Astrocyte (in vitro differentiated cells and primary cell): ENCODE measurements around the gene HM13.

ENCODE experiments used
- CTCF ChIP-seq: IDR thresholded peaks from 2 replicates; pipeline ENCODE4 v1.5.1; 2011; ENCODE audit warnings: low read depth, mild to moderate bottlenecking, inconsistent platforms, low read length, moderate library complexity; ENCODE audit not compliant: insufficient read depth
- EZH2 ChIP-seq: IDR thresholded peaks from 2 replicates; pipeline ENCODE4 v1.6.1; 2012; ENCODE audit warnings: mild to moderate bottlenecking, low read length, inconsistent platforms; ENCODE audit not compliant: insufficient read depth

DNA sequence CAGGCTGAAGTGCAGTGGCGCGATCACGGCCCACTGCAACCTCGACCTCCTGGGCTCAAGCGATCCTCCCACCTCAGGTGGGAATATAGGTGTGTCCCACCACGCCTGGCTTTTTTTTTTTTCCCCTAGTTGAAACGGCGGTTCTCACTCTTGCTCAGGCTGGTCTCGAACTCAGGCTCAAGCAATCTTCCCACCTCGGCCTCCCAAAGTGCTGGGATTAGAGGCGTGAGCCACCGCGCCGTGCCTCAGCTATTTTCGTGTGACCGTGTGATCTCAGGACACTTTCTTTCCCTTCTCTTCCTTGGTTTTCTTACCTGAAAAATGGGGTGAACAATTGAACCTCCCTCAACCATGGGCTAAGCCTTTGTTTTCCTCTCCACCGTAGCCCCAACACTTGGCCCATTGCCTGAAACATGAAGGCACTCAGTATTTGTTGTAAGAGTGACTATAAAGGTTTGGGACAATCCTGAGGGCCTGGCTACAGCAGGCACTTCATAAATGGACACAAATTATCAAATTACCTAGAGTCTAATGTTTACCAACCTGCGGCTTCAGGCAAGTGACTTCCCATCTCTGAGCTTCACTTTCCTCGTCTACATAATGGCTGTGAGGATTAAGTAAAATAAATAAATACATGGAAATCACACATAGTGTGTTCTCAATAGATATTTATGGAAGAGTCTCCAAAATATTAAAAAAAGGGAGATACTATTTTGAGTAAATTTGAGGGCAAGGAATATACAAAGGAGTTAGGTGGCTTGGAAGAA lies 59.5 kb downstream of the HM13 start:
- no peak for TF ChIP-seq CTCF
- no peak for TF ChIP-seq EZH2
